H9 (cell line): Measurements from ENCODE around the gene MFSD1. TPM values are rescaled to one million over a fixed set of nuclear protein-coding genes. Genes with fewer than 3 reads are reported as not detected.

Source experiments
- DNase-seq: peaks from one replicate; pipeline ENCODE4 v3.0.0-alpha.2; 2017
- H2AFZ ChIP-seq: one replicate; pipeline ENCODE4 v1.6.1; 2013; ENCODE audit warnings: mild to moderate bottlenecking, low read length, control low read depth, moderate library complexity
- H2AK5ac ChIP-seq: 2 replicates; pipeline ENCODE4 v1.6.1; 2013; ENCODE audit warnings: low read length, control low read depth, mixed read lengths; ENCODE audit not compliant: insufficient read length
- H2BK120ac ChIP-seq: one replicate; pipeline ENCODE4 v1.6.1; 2013; ENCODE audit warnings: low read depth, mild to moderate bottlenecking, low read length, control low read depth, inconsistent platforms; ENCODE audit not compliant: poor library complexity, severe bottlenecking
- H2BK12ac ChIP-seq: 2 replicates; pipeline ENCODE4 v1.6.1; 2013; ENCODE audit warnings: low read length, control low read depth, mixed read lengths, low read depth; ENCODE audit not compliant: insufficient read length
- H2BK15ac ChIP-seq: 2 replicates; pipeline ENCODE4 v1.6.1; 2013; ENCODE audit warnings: low read depth, low read length, control low read depth
- H2BK20ac ChIP-seq: one replicate; pipeline ENCODE4 v1.6.1; 2013; ENCODE audit warnings: low read depth, mild to moderate bottlenecking, low read length, control low read depth, inconsistent platforms; ENCODE audit not compliant: poor library complexity, severe bottlenecking
- H2BK5ac ChIP-seq: 2 replicates; pipeline ENCODE4 v1.6.1; 2013; ENCODE audit warnings: low read length, control low read depth, mixed read lengths; ENCODE audit not compliant: insufficient read length
- H3K14ac ChIP-seq: 2 replicates; pipeline ENCODE4 v1.6.1; 2013; ENCODE audit warnings: low read length, control low read depth; ENCODE audit not compliant: insufficient read depth
- H3K18ac ChIP-seq: 2 replicates; pipeline ENCODE4 v1.6.1; 2013; ENCODE audit warnings: low read depth, mild to moderate bottlenecking, mixed read lengths, low read length, control low read depth; ENCODE audit not compliant: insufficient read length
- H3K23ac ChIP-seq: 2 replicates; pipeline ENCODE4 v1.6.1; 2013; ENCODE audit warnings: low read length, control low read depth, mixed read lengths, low read depth; ENCODE audit not compliant: insufficient read length
- H3K23me2 ChIP-seq: 2 replicates; pipeline ENCODE4 v1.6.1; 2013; ENCODE audit warnings: low read depth, mild to moderate bottlenecking, mixed read lengths, low read length, control low read depth; ENCODE audit not compliant: insufficient read length, poor library complexity, severe bottlenecking
- H3K27ac ChIP-seq: 2 replicates; pipeline ENCODE4 v1.5.1; 2013; ENCODE audit warnings: low read length, control low read depth, mixed read lengths, low read depth; ENCODE audit not compliant: insufficient read length
- H3K27me3 ChIP-seq: 2 replicates; pipeline ENCODE4 v1.6.1; 2013; ENCODE audit warnings: low read length, control low read depth, inconsistent platforms; ENCODE audit not compliant: insufficient read depth
- H3K4ac ChIP-seq: 2 replicates; pipeline ENCODE4 v1.6.1; 2013; ENCODE audit warnings: low read depth, mild to moderate bottlenecking, control low read depth, inconsistent platforms, low read length, moderate library complexity
- H3K4me1 ChIP-seq: 2 replicates; pipeline ENCODE4 v1.6.1; 2013; ENCODE audit warnings: low read length, control low read depth, inconsistent platforms; ENCODE audit not compliant: insufficient read depth
- H3K4me2 ChIP-seq: 2 replicates; pipeline ENCODE4 v1.6.1; 2013; ENCODE audit warnings: low read length, control low read depth, mixed read lengths; ENCODE audit not compliant: insufficient read length, insufficient read depth
- H3K56ac ChIP-seq: 2 replicates; pipeline ENCODE4 v1.6.1; 2013; ENCODE audit warnings: low read depth, mild to moderate bottlenecking, mixed read lengths, low read length, control low read depth; ENCODE audit not compliant: insufficient read length
- H3K79me1 ChIP-seq: 2 replicates; pipeline ENCODE4 v1.6.1; 2013; ENCODE audit warnings: low read depth, mild to moderate bottlenecking, moderate library complexity, low read length, control low read depth, inconsistent platforms; ENCODE audit not compliant: insufficient read depth, poor library complexity, severe bottlenecking
- H3K79me2 ChIP-seq: 2 replicates; pipeline ENCODE4 v1.6.1; 2013; ENCODE audit warnings: low read length, control low read depth, inconsistent platforms; ENCODE audit not compliant: insufficient read depth
- H3K9ac ChIP-seq: 2 replicates; pipeline ENCODE4 v1.6.1; 2013; ENCODE audit warnings: low read length, control low read depth, mixed read lengths; ENCODE audit not compliant: insufficient read length; ENCODE audit errors: extremely low read depth
- H3K9me3 ChIP-seq: one replicate; pipeline ENCODE4 v1.6.1; 2013; ENCODE audit warnings: low read depth, low read length, inconsistent platforms; ENCODE audit not compliant: control insufficient read depth
- H3T11ph ChIP-seq: one replicate; pipeline ENCODE4 v1.6.1; 2013; ENCODE audit warnings: mild to moderate bottlenecking, low read length, control low read depth, inconsistent platforms
- H4K20me1 ChIP-seq: one replicate; pipeline ENCODE4 v1.6.1; 2013; ENCODE audit not compliant: control insufficient read depth, insufficient read length, insufficient read depth
- H4K5ac ChIP-seq: 2 replicates; pipeline ENCODE4 v1.6.1; 2013; ENCODE audit warnings: low read depth, mild to moderate bottlenecking, mixed read lengths, low read length, control low read depth; ENCODE audit not compliant: insufficient read length
- H4K8ac ChIP-seq: replicated peaks from 2 replicates; pipeline ENCODE4 v1.6.1; 2013; ENCODE audit warnings: low read length, control low read depth, mixed read lengths, low read depth; ENCODE audit not compliant: insufficient read length
- H4K91ac ChIP-seq: 2 replicates; pipeline ENCODE4 v1.6.1; 2013; ENCODE audit warnings: low read depth, mild to moderate bottlenecking, moderate library complexity, mixed read lengths, low read length, control low read depth; ENCODE audit not compliant: insufficient read length
- H3K27ac Mint-ChIP-seq, 3 experiments: 2 replicates in 2 of 3; 3 replicates in 1 of 3; pipeline ENCODE4 v1.8.0; 2020 to 2021; ENCODE audit warnings: mixed read lengths in 3 of 3, mild to moderate bottlenecking in 1 of 3, moderate library complexity in 1 of 3
- H3K27me3 Mint-ChIP-seq: 2 replicates; pipeline ENCODE4 v1.8.0; 2021; ENCODE audit warnings: low read depth, mild to moderate bottlenecking, moderate library complexity, mixed read lengths
- H3K36me3 Mint-ChIP-seq, 3 experiments: 2 replicates in 2 of 3; 3 replicates in 1 of 3; pipeline ENCODE4 v1.8.0; 2020 to 2021; ENCODE audit warnings: low read depth in 3 of 3, mixed read lengths in 3 of 3; ENCODE audit not compliant: insufficient read depth in 1 of 3
- H3K4me1 Mint-ChIP-seq, 2 experiments: 2 replicates each; pipeline ENCODE4 v1.8.0; 2020; ENCODE audit warnings: mixed read lengths in 2 of 2
- H3K4me3 Mint-ChIP-seq, 2 experiments: 2 replicates in 1 of 2; 3 replicates in 1 of 2; pipeline ENCODE4 v1.8.0; 2020 to 2021; ENCODE audit warnings: mild to moderate bottlenecking in 2 of 2, mixed read lengths in 2 of 2, moderate library complexity in 1 of 2
- H3K9me3 Mint-ChIP-seq, 2 experiments: 2 replicates in 1 of 2; 3 replicates in 1 of 2; pipeline ENCODE4 v1.8.0; 2020; ENCODE audit warnings: mild to moderate bottlenecking in 2 of 2, mixed read lengths in 2 of 2, moderate library complexity in 1 of 2
- total RNA-seq: library from RNA; stranded (reverse); gene quantifications from 2 replicates; pipeline ENCODE4 v1.2.1, GENCODE V29; 2021
- TF ChIP-seq, protein P1 (sequence below): fragments of 200-600 bp; sonication (generic); conservative IDR thresholded peaks from 3 replicates; pipeline ENCODE4 v1.8.0; 2021; ENCODE audit warnings: antibody characterized with exemption, mild to moderate bottlenecking

The MFSD1 gene
- total RNA-seq, 1 experiment from 2014 or later = 9.5 TPM

DNA sequence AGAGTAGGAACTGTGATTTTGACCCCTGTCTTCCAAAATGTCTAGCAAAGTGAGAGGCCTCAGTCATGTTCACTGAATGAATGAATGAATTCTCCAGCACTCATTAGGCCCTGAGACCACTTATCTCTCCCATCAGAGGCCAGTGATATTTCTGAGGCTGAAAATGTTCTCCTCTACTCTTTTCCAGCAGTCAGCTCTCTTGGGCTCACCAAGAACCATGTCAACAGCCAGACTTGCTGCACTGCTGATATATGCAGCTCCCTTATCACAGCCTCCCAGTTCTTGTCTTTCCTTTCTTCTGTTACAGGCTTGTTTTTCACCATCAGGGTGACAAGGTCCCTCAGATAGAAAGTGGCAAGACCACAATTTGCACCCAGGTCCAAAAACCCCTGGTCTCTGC lies 28.7 kb upstream of the MFSD1 start:
- Histone ChIP-seq H4K91ac (no peak overlapping the region), H3K4me2 (no peak overlapping the region), H3K14ac (no peak overlapping the region), H3K23me2 (no peaks in the 10 kb centered on the region), H3K27me3 (no peaks in the 10 kb centered on the region), H3K23ac (no peak overlapping the region), H2BK120ac (no peak overlapping the region), H4K20me1 (no peaks in the 10 kb centered on the region), H3K56ac (no peak overlapping the region), H3K4ac (no peak overlapping the region), H3K79me1 (no peaks in the 10 kb centered on the region), H3K79me2 (no peaks in the 10 kb centered on the region), H3T11ph (no peak overlapping the region), H2AK5ac (no peak overlapping the region), H2AFZ (no peak overlapping the region), H4K5ac (no peak overlapping the region), H2BK5ac (no peak overlapping the region), H2BK12ac (no peak overlapping the region), H3K27ac (no peak overlapping the region), H3K9ac (no peak overlapping the region), H3K18ac (no peak overlapping the region), H3K9me3 (no peaks in the 10 kb centered on the region), H4K8ac (no peak overlapping the region), H2BK20ac (no peak overlapping the region), H3K4me1 (no peaks in the 10 kb centered on the region; the same call in 1 of the 2 replicates), H2BK15ac (no peak overlapping the region)
- Mint-ChIP-seq H3K27me3 (no peaks in the 10 kb centered on the region; the same call in 1 of the 2 replicates), H3K4me1 (peaks cover 18 to 19% of the 10 kb centered on the region in 2 experiments), H3K4me3 (no peak overlapping the region), H3K27ac (peak overlapping the region in 1 of 3 experiments; percentile 66; a peak in 2 of 7 replicates), H3K9me3 (no peaks in the 10 kb centered on the region), H3K36me3 (no peaks in the 10 kb centered on the region)
- TF ChIP-seq, protein P1, sequence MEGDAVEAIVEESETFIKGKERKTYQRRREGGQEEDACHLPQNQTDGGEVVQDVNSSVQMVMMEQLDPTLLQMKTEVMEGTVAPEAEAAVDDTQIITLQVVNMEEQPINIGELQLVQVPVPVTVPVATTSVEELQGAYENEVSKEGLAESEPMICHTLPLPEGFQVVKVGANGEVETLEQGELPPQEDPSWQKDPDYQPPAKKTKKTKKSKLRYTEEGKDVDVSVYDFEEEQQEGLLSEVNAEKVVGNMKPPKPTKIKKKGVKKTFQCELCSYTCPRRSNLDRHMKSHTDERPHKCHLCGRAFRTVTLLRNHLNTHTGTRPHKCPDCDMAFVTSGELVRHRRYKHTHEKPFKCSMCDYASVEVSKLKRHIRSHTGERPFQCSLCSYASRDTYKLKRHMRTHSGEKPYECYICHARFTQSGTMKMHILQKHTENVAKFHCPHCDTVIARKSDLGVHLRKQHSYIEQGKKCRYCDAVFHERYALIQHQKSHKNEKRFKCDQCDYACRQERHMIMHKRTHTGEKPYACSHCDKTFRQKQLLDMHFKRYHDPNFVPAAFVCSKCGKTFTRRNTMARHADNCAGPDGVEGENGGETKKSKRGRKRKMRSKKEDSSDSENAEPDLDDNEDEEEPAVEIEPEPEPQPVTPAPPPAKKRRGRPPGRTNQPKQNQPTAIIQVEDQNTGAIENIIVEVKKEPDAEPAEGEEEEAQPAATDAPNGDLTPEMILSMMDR = no peak
- no peak for DNase-seq
